ENCODE data around the gene DES. TPM values are rescaled to one million over a fixed set of nuclear protein-coding genes. Genes with fewer than 3 reads are reported as not detected.

The DES gene
- total RNA-seq, 1 experiment from 2014 or later: not detected

DNA sequence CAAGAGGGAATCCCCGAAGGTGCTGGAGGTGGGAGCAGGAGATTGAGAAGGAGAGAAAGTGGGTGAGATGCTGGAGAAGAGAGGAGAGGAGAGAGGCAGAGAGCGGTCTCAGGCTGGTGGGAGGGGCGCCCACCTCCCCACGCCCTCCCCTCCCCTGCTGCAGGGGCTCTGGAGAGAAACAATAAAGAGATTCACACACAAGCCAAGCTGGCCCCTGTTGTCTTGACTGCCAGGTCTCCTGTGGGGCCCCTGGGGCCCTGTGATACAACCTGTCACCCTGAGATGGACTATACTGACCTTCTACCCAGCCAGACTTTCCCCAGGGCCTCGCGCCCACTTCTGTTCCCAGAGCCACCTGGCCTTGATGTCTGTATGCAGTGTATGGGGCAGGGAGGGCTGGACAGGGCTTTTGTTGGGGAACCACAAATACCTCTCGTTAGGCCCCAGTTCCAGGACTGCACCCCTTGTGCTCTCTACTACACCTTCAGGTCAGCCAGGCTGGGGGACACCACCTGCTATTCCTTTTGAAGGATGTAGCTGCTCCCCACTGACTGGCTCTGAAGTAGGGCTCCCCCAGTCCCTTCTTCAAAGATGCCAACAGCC, 8.5 kb downstream of the DES start:
- Histone ChIP-seq H3K4me1 (ENCODE audit: low read length) (no peaks in the 10 kb centered on the region), H3K36me3 (ENCODE audit: insufficient read depth, low read length) (no peaks in the 10 kb centered on the region), H2AFZ (ENCODE audit: low read length) (no peak overlapping the region), H4K20me1 (ENCODE audit: insufficient read depth, low read depth, low read length) (no peaks in the 10 kb centered on the region), H3K27me3 (ENCODE audit: low read length) (no peaks in the 10 kb centered on the region), H3K4me2 (ENCODE audit: low read depth, low read length, poor library complexity, severe bottlenecking) (no peak overlapping the region), H3K79me2 (ENCODE audit: low read length) (no peaks in the 10 kb centered on the region), H3K9me3 (ENCODE audit: low read length) (no peaks in the 10 kb centered on the region), H3K27ac (ENCODE audit: low read length) (no peak overlapping the region), H3K9ac (ENCODE audit: low read length) (no peak overlapping the region), H3K9me2 (replicated peaks; ENCODE audit: insufficient read depth, low read length) (no peaks in the 10 kb centered on the region), H3K4me3 (ENCODE audit: low read length) (no peak overlapping the region)
- no peak for DNase-seq

DNA sequence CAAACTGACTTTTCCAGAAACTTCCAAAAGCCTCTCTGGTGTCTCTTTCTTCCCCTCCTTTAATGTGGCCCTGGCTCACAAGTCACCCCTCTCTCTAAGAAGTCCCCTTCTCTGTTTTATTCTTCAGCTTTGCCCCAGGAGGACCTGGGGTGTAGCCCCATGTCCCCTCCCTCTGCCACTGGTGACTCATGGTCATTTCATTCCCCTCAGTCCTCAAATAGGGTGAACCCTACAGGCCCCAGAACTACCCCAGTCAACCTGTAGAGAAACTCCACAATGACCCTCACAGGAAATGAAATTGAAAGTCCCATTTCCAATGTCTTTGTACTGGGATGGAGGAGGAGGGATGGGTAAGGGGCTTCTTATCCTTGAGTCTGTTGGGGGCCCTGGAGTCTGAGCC, 10.3 kb downstream of the DES start:
- Histone ChIP-seq H3K9ac (ENCODE audit: low read length) (no peak overlapping the region), H3K36me3 (ENCODE audit: insufficient read depth, low read length) (no peaks in the 10 kb centered on the region), H3K9me3 (ENCODE audit: low read length) (no peaks in the 10 kb centered on the region), H3K79me2 (ENCODE audit: low read length) (no peaks in the 10 kb centered on the region), H3K4me3 (ENCODE audit: low read length) (no peak overlapping the region), H3K4me2 (ENCODE audit: low read depth, low read length, poor library complexity, severe bottlenecking) (no peak overlapping the region), H3K9me2 (replicated peaks; ENCODE audit: insufficient read depth, low read length) (no peaks in the 10 kb centered on the region), H2AFZ (ENCODE audit: low read length) (no peak overlapping the region), H4K20me1 (ENCODE audit: insufficient read depth, low read depth, low read length) (no peaks in the 10 kb centered on the region), H3K27ac (ENCODE audit: low read length) (no peak overlapping the region), H3K4me1 (ENCODE audit: low read length) (no peaks in the 10 kb centered on the region), H3K27me3 (ENCODE audit: low read length) (no peaks in the 10 kb centered on the region)
- no peak for DNase-seq

DNA sequence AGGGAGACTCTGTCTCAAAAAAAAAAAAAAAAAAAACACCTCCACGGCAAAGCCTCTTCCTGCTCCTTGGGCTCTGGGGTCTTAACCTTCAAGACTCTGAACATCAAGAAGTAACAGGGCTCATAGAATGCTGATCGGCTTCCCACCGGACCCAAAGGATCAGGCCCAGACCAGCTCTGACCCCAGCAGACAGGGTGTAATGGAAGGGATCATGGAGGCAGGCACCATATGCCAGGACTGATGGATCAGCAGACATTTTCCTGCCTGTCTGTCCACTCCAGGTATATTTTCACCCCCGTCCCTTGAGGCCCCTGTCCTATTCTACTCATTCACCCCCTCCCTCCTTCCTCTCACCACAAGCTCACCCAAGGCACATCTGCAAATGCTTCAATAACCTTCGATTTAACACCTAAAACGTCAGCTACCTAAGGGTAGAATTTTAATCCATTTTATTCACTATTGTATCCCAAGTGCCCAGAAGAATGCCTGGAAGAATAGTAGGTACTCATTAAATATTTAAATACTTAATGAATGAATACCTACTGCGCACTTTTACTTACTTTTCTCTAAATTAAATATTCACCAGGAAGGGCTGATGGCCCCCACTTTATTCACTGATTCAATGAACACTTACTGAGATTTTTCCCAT, 11.9 kb downstream of the DES start:
- no peaks in the 10 kb centered on the region for H3K79me2 ChIP-seq (ENCODE audit: low read length)
- H3K27me3 ChIP-seq (ENCODE audit: low read length): no peaks in the 10 kb centered on the region
- no peaks in the 10 kb centered on the region for H4K20me1 ChIP-seq (ENCODE audit: insufficient read depth, low read depth, low read length)
- H3K4me1 ChIP-seq (ENCODE audit: low read length): no peaks in the 10 kb centered on the region
- no peak overlapping the region for H3K27ac ChIP-seq (ENCODE audit: low read length)
- no peaks in the 10 kb centered on the region for H3K9me3 ChIP-seq (ENCODE audit: low read length)
- no peak overlapping the region for H3K9ac ChIP-seq (ENCODE audit: low read length)
- no peak for DNase-seq
- H3K4me2 ChIP-seq (ENCODE audit: low read depth, low read length, poor library complexity, severe bottlenecking): no peak overlapping the region
- H3K4me3 ChIP-seq (ENCODE audit: low read length): no peak overlapping the region
- no peaks in the 10 kb centered on the region for H3K9me2 ChIP-seq (replicated peaks; ENCODE audit: insufficient read depth, low read length)
- no peaks in the 10 kb centered on the region for H3K36me3 ChIP-seq (ENCODE audit: insufficient read depth, low read length)
- H2AFZ ChIP-seq (ENCODE audit: low read length): no peak overlapping the region

- Histone ChIP-seq H3K79me2 (ENCODE audit: low read length) (no peaks in the 10 kb centered on the region), H3K27me3 (ENCODE audit: low read length) (no peaks in the 10 kb centered on the region), H3K27ac (ENCODE audit: low read length) (no peak overlapping the region), H3K9ac (ENCODE audit: low read length) (no peak overlapping the region), H3K4me1 (ENCODE audit: low read length) (no peaks in the 10 kb centered on the region), H3K4me2 (ENCODE audit: low read depth, low read length, poor library complexity, severe bottlenecking) (no peak overlapping the region), H3K4me3 (ENCODE audit: low read length) (no peak overlapping the region), H3K9me3 (ENCODE audit: low read length) (no peaks in the 10 kb centered on the region), H3K36me3 (ENCODE audit: insufficient read depth, low read length) (no peaks in the 10 kb centered on the region), H2AFZ (ENCODE audit: low read length) (no peak overlapping the region), H4K20me1 (ENCODE audit: insufficient read depth, low read depth, low read length) (no peaks in the 10 kb centered on the region), H3K9me2 (replicated peaks; ENCODE audit: insufficient read depth, low read length) (no peaks in the 10 kb centered on the region)
- peak; percentile 40 for DNase-seq
Observed at GRCh38 chr2:219430633-219431615, 12.7 kb downstream of the DES start.

DNA sequence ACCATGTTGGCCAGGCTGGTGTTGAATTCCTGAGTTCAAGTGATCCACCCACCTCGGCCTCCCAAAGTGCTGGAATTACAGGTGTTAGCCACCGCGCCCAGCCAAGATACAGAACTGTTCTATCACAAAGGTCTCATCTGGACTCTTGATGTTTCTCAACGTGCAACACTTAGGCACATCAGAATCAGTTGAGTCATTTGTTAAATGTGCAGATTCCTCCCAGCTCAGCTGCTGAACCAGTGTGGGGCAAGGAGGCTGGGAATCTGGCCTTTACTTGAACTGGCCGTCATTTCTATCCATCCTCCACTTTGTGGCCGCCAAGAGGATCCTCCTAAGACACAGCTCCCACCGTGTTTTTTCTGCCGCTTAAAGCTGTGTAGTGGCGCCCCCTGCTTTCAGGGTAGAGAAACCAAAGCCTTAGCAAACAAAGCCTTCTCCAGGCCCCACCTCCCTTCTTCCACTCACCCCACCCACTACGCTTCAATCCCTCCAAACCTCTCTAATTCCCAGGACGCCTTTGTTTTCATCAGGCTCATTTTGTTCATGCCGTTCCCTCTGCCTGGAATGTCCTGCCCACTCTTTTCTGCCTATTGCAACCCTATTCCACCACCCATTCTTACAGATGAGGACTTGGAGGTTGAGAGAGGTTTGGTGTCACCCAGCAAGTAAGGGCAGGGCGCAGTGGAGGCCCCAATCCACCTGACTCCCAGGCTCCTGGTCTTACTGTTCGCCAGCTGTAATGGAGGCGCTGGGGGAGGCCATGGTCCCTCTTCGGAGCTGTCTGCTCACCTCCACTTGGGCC, 15.7 kb downstream of the DES start:
- Histone ChIP-seq H3K9me3 (ENCODE audit: low read length) (no peaks in the 10 kb centered on the region), H3K4me1 (ENCODE audit: low read length) (peaks cover 6% of the 10 kb centered on the region; the same call in 1 of the 2 replicates), H3K9me2 (replicated peaks; ENCODE audit: insufficient read depth, low read length) (no peaks in the 10 kb centered on the region), H3K4me3 (ENCODE audit: low read length) (no peak overlapping the region), H3K27me3 (ENCODE audit: low read length) (no peaks in the 10 kb centered on the region), H3K9ac (ENCODE audit: low read length) (no peak overlapping the region), H3K27ac (ENCODE audit: low read length) (no peak overlapping the region), H4K20me1 (ENCODE audit: insufficient read depth, low read depth, low read length) (no peaks in the 10 kb centered on the region), H3K36me3 (ENCODE audit: insufficient read depth, low read length) (no peaks in the 10 kb centered on the region), H3K4me2 (ENCODE audit: low read depth, low read length, poor library complexity, severe bottlenecking) (no peak overlapping the region), H2AFZ (ENCODE audit: low read length) (no peak overlapping the region), H3K79me2 (ENCODE audit: low read length) (no peaks in the 10 kb centered on the region)
- DNase-seq: peak; percentile 83

DNA sequence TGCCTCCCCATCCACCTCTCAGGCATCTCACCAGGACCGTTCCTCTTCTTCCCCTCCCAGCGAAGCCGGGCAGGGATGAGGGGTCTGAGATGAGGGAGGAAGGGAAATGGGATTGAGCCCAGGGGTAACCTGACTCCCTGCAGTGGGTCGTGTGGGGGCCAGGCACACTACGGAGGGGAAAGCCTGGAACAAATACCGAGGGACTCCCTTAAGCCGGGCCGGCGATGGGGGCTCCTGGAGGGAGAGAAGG, 16.2 kb downstream of the DES start:
- Histone ChIP-seq H3K4me2 (ENCODE audit: low read depth, low read length, poor library complexity, severe bottlenecking) (no peak overlapping the region), H3K4me3 (ENCODE audit: low read length) (no peak overlapping the region), H3K9me2 (replicated peaks; ENCODE audit: insufficient read depth, low read length) (no peaks in the 10 kb centered on the region), H3K9me3 (ENCODE audit: low read length) (no peaks in the 10 kb centered on the region), H3K36me3 (ENCODE audit: insufficient read depth, low read length) (no peaks in the 10 kb centered on the region), H3K79me2 (ENCODE audit: low read length) (no peaks in the 10 kb centered on the region), H3K9ac (ENCODE audit: low read length) (no peak overlapping the region), H4K20me1 (ENCODE audit: insufficient read depth, low read depth, low read length) (no peaks in the 10 kb centered on the region), H2AFZ (ENCODE audit: low read length) (no peak overlapping the region), H3K4me1 (ENCODE audit: low read length) (peaks cover 6% of the 10 kb centered on the region; the same call in 1 of the 2 replicates), H3K27ac (ENCODE audit: low read length) (no peak overlapping the region), H3K27me3 (ENCODE audit: low read length) (no peaks in the 10 kb centered on the region)
- DNase-seq: no peak

DNA sequence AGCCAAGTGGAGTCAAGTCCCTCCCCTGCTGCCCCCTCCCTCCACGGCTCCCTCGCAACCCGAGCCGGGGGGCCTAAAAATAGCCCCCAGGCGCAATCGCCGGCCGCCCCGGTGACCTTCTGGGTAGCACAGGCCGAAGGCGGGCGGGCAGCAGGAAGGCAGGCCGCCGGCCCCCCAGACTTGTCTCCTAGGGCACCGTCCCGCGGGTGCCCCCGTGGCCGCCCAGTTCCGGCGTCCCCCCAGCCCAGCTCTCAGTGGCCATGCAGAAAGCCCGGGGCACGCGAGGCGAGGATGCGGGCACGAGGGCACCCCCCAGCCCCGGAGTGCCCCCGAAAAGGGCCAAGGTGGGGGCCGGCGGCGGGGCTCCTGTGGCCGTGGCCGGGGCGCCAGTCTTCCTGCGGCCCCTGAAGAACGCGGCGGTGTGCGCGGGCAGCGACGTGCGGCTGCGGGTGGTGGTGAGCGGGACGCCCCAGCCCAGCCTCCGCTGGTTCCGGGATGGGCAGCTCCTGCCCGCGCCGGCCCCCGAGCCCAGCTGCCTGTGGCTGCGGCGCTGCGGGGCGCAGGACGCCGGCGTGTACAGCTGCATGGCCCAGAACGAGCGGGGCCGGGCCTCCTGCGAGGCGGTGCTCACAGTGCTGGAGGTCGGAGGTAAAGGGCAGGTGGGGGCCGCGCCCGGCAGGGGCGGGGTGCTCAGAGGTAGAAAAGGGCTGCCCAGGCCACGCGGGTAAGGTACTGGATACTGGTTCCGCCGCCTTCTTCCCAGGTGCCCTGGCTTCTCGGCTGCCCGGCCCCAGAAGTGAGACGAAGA, 16.7 kb downstream of the DES start, which contains the start of gene SPEG:
Gene SPEG, plus strand, starts transcription at position 126 of the 808 bp plus-strand sequence. Its CDS starts 135 bp downstream, at position 261.
- no peak within 1 kb of the TSS for H3K4me2 ChIP-seq (ENCODE audit: low read depth, low read length, poor library complexity, severe bottlenecking)

More for the DNA sequence above, 16.7 kb downstream of the DES start, which contains the start of gene SPEG:
- Histone ChIP-seq H4K20me1 (ENCODE audit: insufficient read depth, low read depth, low read length) (no peaks in the 10 kb centered on the region), H3K4me1 (ENCODE audit: low read length) (peaks cover 6% of the 10 kb centered on the region; the same call in 1 of the 2 replicates), H3K9me2 (replicated peaks; ENCODE audit: insufficient read depth, low read length) (no peaks in the 10 kb centered on the region), H3K9me3 (ENCODE audit: low read length) (no peaks in the 10 kb centered on the region), H3K9ac (ENCODE audit: low read length) (no peak within 1 kb of the TSS), H2AFZ (ENCODE audit: low read length) (no peak within 1 kb of the TSS), H3K27me3 (ENCODE audit: low read length) (no peaks in the 10 kb centered on the region), H3K36me3 (ENCODE audit: insufficient read depth, low read length) (no peaks in the 10 kb centered on the region), H3K27ac (ENCODE audit: low read length) (no peak within 1 kb of the TSS), H3K4me3 (ENCODE audit: low read length) (no peak within 1 kb of the TSS), H3K79me2 (ENCODE audit: low read length) (no peaks in the 10 kb centered on the region)
- DNase-seq: no peak

All from Karpas-422 (cell line).